Panc1 (cell line): ENCODE results near the gene DLGAP1. TPM values are rescaled to one million over a fixed set of nuclear protein-coding genes. Genes with fewer than 3 reads are reported as not detected.

Source experiments
- ATAC-seq: fragments of 200-7000 bp; cut with Tn5 transposase; 2 replicates; pipeline ENCODE4 v1.9.1; 2020; ENCODE audit warnings: mild to moderate bottlenecking, moderate library complexity
- BruUV-seq: library from RNA; stranded (reverse); fragments of 400-500 nt; replicated peaks from 2 replicates; lab custom pipeline; 2021; lab: Mats Ljungman, UMichigan
- CTCF ChIA-PET: fragments of 300-600 bp; sonication (Branson Sonifier 250); formaldehyde crosslinking; loops from one replicate; lab custom pipeline; 2022; ENCODE audit warnings: antibody characterized with exemption; lab: Charles Lee
- POLR2A ChIA-PET: fragments of 300-600 bp; sonication (Branson Sonifier 250); formaldehyde crosslinking; loops from one replicate; lab custom pipeline; 2022; ENCODE audit warnings: antibody characterized with exemption; lab: Charles Lee
- DNase-seq: peaks from one replicate; pipeline ENCODE4 v3.0.0-alpha.2; 2010; ENCODE audit warnings: low read depth, low spot score
- H3K27ac ChIP-seq: 2 replicates; pipeline ENCODE4 v1.5.1; 2011; ENCODE audit warnings: mild to moderate bottlenecking, low read length, inconsistent platforms
- H3K27me3 ChIP-seq: fragments of 200-500 bp; sonication (Bioruptor generic); 2 replicates; pipeline ENCODE4 v1.6.0; 2014; ENCODE audit warnings: low read length, inconsistent platforms; ENCODE audit not compliant: control insufficient read depth, insufficient read depth
- H3K36me3 ChIP-seq: fragments of 200-500 bp; sonication (Bioruptor generic); 2 replicates; pipeline ENCODE4 v1.5.1; 2014; ENCODE audit warnings: inconsistent platforms, mild to moderate bottlenecking, low read length, moderate library complexity; ENCODE audit not compliant: control insufficient read depth, insufficient read depth
- H3K4me1 ChIP-seq: 2 replicates; pipeline ENCODE4 v1.5.1; 2011; ENCODE audit warnings: inconsistent platforms, mild to moderate bottlenecking, low read length, moderate library complexity; ENCODE audit not compliant: control insufficient read depth, insufficient read depth
- H3K4me3 ChIP-seq, 2 experiments: 2 replicates each; pipeline ENCODE4 v1.5.1; 2011 to 2012; ENCODE audit warnings: low read depth in 2 of 2, low read length in 2 of 2, mild to moderate bottlenecking in 2 of 2, inconsistent platforms in 1 of 2, moderate library complexity in 1 of 2
- H3K9me3 ChIP-seq: fragments of 200-500 bp; sonication (Bioruptor generic); 2 replicates; pipeline ENCODE4 v1.5.1; 2014; ENCODE audit warnings: low read depth, mild to moderate bottlenecking, inconsistent platforms, low read length, moderate library complexity; ENCODE audit not compliant: control insufficient read depth, insufficient read depth
- POLR2AphosphoS5 ChIP-seq: IDR thresholded peaks from 2 replicates; pipeline ENCODE4 v1.6.1; 2012; ENCODE audit warnings: mild to moderate bottlenecking, low read depth, low read length, moderate library complexity
- SIN3A ChIP-seq: IDR thresholded peaks from 2 replicates; pipeline ENCODE4 v1.6.1; 2012; ENCODE audit warnings: low read depth, mild to moderate bottlenecking, low read length, moderate library complexity, borderline replicate concordance; ENCODE audit not compliant: insufficient read depth
- TCF7L2 ChIP-seq: IDR thresholded peaks from 2 replicates; pipeline ENCODE4 v1.6.1; 2011; ENCODE audit warnings: mild to moderate bottlenecking, low read depth, low read length, inconsistent platforms
- in situ Hi-C: cut with HindIII; loops from 2 replicates; pipeline ENCODE4 v1.10.0; 2016; ENCODE audit warnings: low sequenced_read_pairs, low pct_unique_long_range_greater_than_20kb
- intact Hi-C: fragments of 100-400 bp; cut with micrococcal nuclease; formaldehyde crosslinking; loops from one replicate; pipeline ENCODE4 v1.10.0; 2022; ENCODE audit not compliant: unreplicated experiment
- total RNA-seq: library from RNA; stranded (reverse); gene quantifications from one replicate; pipeline ENCODE4 v1.2.1, GENCODE V29; 2021; ENCODE audit not compliant: unreplicated experiment
- TF ChIP-seq, protein P1 (sequence below), 2 experiments: IDR thresholded peaks; 2 replicates each; pipeline ENCODE4 v1.6.1; 2011 to 2012; ENCODE audit warnings: low read depth in 2 of 2, control low read depth in 1 of 2, low read length in 1 of 2, mild to moderate bottlenecking in 1 of 2, moderate library complexity in 1 of 2; ENCODE audit not compliant: insufficient read depth in 1 of 2
- TF ChIP-seq, protein P2 (sequence below): fragments of 450-650 bp; IDR thresholded peaks from 2 replicates; pipeline ENCODE4 v1.5.1; 2017; ENCODE audit warnings: mild to moderate bottlenecking

DLGAP1 gene
- total RNA-seq, 1 experiment from 2014 or later = 1.8 TPM

DNA sequence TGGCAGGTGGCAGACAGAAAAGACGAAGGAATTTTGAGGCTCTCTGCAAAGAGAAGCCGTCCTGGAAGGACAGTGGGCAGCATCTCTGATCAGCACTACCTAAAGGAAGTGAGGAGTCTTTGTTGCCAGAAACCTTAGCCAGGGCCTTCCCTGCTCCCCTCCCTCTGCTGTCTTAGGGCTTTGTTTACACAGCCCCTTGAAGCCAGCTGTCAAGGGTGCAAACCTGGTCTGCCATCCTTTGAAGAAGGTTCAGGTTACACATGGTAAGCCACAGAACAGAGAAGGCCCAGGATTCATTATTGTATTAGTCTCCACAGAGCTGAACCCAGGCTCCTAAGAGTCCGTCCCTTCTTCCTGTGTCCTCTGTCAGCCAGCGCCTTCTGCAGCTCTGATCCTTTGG, 648.5 kb downstream of the DLGAP1 start:
- CTCF ChIA-PET = no interaction called here
- TF ChIP-seq, protein P1, sequence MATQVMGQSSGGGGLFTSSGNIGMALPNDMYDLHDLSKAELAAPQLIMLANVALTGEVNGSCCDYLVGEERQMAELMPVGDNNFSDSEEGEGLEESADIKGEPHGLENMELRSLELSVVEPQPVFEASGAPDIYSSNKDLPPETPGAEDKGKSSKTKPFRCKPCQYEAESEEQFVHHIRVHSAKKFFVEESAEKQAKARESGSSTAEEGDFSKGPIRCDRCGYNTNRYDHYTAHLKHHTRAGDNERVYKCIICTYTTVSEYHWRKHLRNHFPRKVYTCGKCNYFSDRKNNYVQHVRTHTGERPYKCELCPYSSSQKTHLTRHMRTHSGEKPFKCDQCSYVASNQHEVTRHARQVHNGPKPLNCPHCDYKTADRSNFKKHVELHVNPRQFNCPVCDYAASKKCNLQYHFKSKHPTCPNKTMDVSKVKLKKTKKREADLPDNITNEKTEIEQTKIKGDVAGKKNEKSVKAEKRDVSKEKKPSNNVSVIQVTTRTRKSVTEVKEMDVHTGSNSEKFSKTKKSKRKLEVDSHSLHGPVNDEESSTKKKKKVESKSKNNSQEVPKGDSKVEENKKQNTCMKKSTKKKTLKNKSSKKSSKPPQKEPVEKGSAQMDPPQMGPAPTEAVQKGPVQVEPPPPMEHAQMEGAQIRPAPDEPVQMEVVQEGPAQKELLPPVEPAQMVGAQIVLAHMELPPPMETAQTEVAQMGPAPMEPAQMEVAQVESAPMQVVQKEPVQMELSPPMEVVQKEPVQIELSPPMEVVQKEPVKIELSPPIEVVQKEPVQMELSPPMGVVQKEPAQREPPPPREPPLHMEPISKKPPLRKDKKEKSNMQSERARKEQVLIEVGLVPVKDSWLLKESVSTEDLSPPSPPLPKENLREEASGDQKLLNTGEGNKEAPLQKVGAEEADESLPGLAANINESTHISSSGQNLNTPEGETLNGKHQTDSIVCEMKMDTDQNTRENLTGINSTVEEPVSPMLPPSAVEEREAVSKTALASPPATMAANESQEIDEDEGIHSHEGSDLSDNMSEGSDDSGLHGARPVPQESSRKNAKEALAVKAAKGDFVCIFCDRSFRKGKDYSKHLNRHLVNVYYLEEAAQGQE (IDR thresholded peaks at IDR 0.05; ENCODE audit: insufficient read depth in 1 of 2, low read depth in 2 of 2, low read length in 1 of 2) = no peak
- TF ChIP-seq SIN3A (no peak), POLR2AphosphoS5 (no peak), TCF7L2 (no peak)
- TF ChIP-seq, protein P2, sequence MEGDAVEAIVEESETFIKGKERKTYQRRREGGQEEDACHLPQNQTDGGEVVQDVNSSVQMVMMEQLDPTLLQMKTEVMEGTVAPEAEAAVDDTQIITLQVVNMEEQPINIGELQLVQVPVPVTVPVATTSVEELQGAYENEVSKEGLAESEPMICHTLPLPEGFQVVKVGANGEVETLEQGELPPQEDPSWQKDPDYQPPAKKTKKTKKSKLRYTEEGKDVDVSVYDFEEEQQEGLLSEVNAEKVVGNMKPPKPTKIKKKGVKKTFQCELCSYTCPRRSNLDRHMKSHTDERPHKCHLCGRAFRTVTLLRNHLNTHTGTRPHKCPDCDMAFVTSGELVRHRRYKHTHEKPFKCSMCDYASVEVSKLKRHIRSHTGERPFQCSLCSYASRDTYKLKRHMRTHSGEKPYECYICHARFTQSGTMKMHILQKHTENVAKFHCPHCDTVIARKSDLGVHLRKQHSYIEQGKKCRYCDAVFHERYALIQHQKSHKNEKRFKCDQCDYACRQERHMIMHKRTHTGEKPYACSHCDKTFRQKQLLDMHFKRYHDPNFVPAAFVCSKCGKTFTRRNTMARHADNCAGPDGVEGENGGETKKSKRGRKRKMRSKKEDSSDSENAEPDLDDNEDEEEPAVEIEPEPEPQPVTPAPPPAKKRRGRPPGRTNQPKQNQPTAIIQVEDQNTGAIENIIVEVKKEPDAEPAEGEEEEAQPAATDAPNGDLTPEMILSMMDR = no peak
- POLR2A ChIA-PET = no interaction called here
- H3K4me3 ChIP-seq = no peak overlapping the region
- ATAC-seq = no peak
- no peaks in the 10 kb centered on the region for H3K4me1 ChIP-seq
- H3K36me3 ChIP-seq = no peaks in the 10 kb centered on the region
- no peak for DNase-seq
- no peaks in the 10 kb centered on the region for H3K9me3 ChIP-seq
- intact Hi-C loops = no loop called here
- no peaks in the 10 kb centered on the region for H3K27me3 ChIP-seq
- no TSS peak for BruUV-seq
- H3K27ac ChIP-seq = no peak overlapping the region
- in situ Hi-C loops = no loop called here

DNA sequence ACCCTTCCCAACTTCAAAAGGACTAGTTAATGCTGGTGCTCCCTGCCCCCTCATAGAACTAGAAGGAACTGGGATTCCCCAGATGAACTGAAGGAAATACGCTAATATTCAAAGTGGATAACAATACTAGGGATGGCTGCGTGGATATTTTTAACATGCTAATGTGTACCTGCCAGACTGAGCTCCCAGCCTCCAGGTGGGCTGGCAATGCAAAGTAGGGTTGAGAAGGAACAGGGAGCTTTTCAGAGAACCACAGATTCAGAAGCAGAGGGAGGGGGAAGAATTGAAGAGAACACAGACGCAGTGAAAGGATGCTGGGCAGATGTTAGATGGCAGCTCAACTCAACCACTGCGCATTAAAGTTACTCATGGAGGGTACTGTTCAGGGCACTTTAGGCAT, 650.8 kb downstream of the DLGAP1 start:
- BruUV-seq = no TSS peak
- Histone ChIP-seq H3K27ac (no peak overlapping the region), H3K27me3 (no peaks in the 10 kb centered on the region), H3K9me3 (no peaks in the 10 kb centered on the region), H3K4me3 (no peak overlapping the region), H3K36me3 (no peaks in the 10 kb centered on the region), H3K4me1 (no peaks in the 10 kb centered on the region)
- ATAC-seq (no peak), DNase-seq (no peak)
- POLR2A ChIA-PET = interaction anchor here (0.6 kb wide), 1 partner anchor 16 kb away, joined by 3 read pairs; no protein-coding TSS in a partner anchor
- intact Hi-C loops (no loop called here), in situ Hi-C loops (no loop called here)
- CTCF ChIA-PET = no interaction called here
- TF ChIP-seq SIN3A (no peak), POLR2AphosphoS5 (no peak), TCF7L2 (no peak)
- TF ChIP-seq, protein P2 = no peak
- TF ChIP-seq, protein P1 (IDR thresholded peaks at IDR 0.05; ENCODE audit: insufficient read depth in 1 of 2, low read depth in 2 of 2, low read length in 1 of 2) = no peak
